Omental fat pad (tissue), 4 donors: ENCODE data around the gene STXBP3. TPM values are rescaled to one million over a fixed set of nuclear protein-coding genes. Genes with fewer than 3 reads are reported as not detected.
"Not testable (repeated sequence)": the region's sequence is repeated elsewhere in the genome, so short reads cannot be mapped to it uniquely, and the experiment has no call there.

Experiments
- ATAC-seq: fragments of 150-250 bp; one replicate; pipeline ENCODE4 v1.9.1; 2016; ENCODE audit warnings: mild to moderate bottlenecking, moderate library complexity; ENCODE audit not compliant: low FRiP score
- DNase-seq: peaks from one replicate; pipeline ENCODE4 v3.0.0-alpha.2; 2019; ENCODE audit warnings: low spot score
- total RNA-seq, 4 donors: library from RNA; depleted of rRNA; stranded (reverse); fragments of >200 nt; gene quantifications; one replicate each; pipeline ENCODE4 v1.1.0, GENCODE V29; 2016
- TF ChIP-seq, protein P1 (sequence below), 3 donors: fragments of 450-650 bp; IDR thresholded peaks; one replicate each; pipeline ENCODE4 v1.5.1; 2016 to 2017; ENCODE audit warnings: antibody characterized with exemption in 3 of 3, mild to moderate bottlenecking in 3 of 3, moderate library complexity in 2 of 3

The STXBP3 gene
- total RNA-seq, 4 donors from 2014 or later: 38.3 to 103 (median 52.8) TPM

DNA sequence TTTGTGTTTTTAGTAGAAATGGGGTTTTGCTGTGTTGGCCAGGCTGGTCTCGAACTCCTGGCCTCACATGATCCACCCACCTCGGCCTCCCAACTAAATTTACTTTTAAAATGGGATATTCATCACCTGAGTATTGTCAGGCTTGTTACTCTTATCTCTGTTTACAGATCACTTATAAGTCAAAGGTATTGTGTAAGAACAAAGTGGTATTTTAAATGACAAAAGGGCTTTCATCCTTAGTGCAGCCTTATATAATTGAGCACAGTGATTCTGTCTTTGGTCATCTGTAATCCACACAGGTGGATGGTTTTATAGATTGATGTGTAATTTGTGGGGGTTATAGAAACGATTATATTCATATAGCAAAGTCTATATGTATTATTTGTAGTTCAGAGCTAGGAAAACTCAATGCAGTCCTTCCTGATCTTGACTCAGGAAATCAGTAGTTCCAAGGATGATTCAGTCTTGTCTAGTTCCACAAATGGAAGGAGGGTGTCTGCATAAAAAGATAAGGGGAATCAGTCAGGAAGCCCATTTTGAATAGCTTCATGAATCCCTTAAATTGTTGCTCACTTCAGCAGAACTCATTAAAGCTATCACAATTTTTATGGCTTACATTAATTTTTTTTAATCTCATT, 34.6 kb downstream of the STXBP3 start:
- no peak for DNase-seq
- ATAC-seq: no peak
- TF ChIP-seq, protein P1, sequence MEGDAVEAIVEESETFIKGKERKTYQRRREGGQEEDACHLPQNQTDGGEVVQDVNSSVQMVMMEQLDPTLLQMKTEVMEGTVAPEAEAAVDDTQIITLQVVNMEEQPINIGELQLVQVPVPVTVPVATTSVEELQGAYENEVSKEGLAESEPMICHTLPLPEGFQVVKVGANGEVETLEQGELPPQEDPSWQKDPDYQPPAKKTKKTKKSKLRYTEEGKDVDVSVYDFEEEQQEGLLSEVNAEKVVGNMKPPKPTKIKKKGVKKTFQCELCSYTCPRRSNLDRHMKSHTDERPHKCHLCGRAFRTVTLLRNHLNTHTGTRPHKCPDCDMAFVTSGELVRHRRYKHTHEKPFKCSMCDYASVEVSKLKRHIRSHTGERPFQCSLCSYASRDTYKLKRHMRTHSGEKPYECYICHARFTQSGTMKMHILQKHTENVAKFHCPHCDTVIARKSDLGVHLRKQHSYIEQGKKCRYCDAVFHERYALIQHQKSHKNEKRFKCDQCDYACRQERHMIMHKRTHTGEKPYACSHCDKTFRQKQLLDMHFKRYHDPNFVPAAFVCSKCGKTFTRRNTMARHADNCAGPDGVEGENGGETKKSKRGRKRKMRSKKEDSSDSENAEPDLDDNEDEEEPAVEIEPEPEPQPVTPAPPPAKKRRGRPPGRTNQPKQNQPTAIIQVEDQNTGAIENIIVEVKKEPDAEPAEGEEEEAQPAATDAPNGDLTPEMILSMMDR (IDR thresholded peaks at IDR 0.05): no peak

DNA sequence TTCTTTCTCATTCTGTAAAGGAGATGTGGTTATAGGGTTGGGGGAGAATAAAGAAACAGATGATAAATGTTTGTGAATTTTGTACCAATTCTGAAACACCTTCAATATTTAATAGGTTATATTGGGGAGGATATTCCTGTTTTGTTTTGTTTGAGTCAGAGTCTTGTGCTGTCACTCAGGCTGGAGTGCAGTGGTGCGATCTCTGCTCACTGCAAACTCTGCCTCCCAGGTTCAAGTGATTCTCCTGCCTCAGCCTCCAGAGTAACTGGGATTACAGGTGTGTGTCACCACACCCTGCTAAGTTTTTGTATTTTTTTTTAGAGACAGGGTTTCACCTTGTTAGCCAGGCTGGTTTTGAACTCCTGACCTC, 35.1 kb downstream of the STXBP3 start:
- ATAC-seq, DNase-seq: not testable (repeated sequence)

DNA sequence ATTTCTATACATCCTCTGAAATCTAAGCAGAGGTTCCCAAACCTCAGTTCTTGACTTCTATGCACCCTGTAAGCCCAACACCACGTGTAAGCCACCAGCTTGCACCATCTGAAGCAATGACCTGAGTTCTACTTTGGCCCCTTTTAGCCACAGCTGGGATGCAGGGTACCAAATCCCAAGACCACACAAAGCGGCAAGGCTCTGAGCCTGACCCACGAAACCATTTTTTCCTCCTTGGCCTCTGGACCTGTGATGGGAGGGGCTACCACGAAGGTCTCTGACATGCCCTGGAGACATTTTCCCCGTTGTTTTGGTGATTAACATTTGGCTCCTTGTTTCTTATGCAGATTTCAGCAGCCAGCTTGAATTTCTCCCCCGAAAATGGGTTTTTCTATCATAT, 38.8 kb downstream of the STXBP3 start:
- DNase-seq (no peak), ATAC-seq (no peak)
- TF ChIP-seq, protein P1 (IDR thresholded peaks at IDR 0.05): no peak

DNA sequence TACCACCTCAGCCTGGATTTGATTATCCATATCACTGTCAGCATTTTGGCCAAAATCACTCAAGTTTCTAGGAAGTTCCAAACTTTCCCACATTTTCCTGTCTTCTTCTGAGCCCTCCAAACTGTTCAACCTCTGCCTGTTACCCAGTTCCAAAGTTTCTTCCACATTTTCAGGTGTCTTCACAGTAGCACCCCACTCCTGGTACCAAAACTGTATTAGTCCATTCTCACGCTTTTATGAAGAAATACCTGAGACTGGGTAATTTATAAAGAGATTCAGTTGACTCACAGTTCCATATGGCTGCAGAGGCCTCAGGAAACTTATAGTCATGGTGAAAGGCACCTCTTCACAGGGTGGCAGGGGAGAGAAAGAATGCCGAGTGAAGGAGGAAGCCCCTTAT, 39.4 kb downstream of the STXBP3 start:
- DNase-seq (no peak), ATAC-seq (no peak)
- TF ChIP-seq, protein P1 (IDR thresholded peaks at IDR 0.05): no peak

DNA sequence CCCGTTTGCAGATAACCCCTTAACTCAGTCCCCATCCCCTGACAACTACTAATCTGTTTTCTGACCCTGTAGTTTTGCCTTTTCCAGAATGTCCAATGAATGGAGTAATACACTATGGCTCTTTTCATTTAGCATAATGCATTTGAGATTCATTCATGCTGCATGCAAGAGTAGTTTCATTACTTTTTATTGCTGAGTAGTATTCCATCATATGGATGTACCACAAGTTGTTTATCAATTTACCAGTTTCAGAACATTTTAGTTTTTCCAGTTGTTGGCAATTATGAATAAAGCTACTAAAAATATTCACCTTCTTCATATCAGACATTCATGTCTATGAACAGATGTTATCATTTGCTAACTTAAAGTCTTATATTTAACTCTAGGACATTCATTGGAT, 45.3 kb downstream of the STXBP3 start:
- no peak for DNase-seq
- no peak for ATAC-seq
- TF ChIP-seq, protein P1 (IDR thresholded peaks at IDR 0.05): no peak

DNA sequence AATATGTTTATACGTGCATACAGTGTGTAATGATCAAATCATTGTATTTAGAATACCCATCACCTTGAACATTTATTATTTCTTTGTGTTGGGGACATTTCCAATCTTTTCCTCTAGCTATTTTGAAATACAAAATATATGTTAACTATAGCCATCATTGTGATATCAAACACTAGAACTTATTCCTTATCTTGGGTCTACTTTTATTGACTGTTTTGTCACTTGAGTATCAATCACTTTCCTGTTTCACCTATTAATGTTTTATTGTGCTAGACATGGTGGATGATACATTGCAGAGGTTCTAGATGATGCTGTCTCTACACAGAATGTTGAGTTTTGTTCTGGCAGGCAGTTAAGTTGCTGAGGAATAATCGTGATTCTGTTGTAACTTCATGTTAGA, 45.9 kb downstream of the STXBP3 start:
- no peak for DNase-seq
- TF ChIP-seq, protein P1 (IDR thresholded peaks at IDR 0.05): no peak
- ATAC-seq: no peak

DNA sequence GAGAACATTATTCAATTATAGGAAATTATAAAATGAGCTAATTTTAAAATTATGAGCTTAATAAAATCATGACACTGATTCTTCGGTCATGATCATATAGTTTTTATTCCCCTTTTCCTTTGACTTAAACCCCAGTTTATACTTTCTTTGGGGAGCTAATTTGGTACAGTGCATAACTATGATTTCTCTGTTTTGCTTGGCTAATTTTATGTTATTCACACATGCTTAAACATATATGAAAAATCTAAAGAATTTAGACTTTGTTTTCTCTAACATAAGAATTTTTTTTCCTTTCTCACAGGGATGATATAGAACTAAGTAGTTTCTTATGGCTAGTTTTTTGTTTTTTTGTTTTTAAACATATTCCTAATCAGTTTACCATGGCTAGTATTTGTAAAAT, 52.5 kb downstream of the STXBP3 start:
- no peak for ATAC-seq
- TF ChIP-seq, protein P1 (IDR thresholded peaks at IDR 0.05): no peak
- DNase-seq: no peak
